ENCODE results near the gene ZFAND3. TPM values are rescaled to one million over a fixed set of nuclear protein-coding genes. Genes with fewer than 3 reads are reported as not detected.

ZFAND3 gene
- total and polyA plus RNA-seq, 2 donors (not counting 3 experiments of a cell fraction or from before 2014, with no cell fraction given): 15.4 to 54.2 TPM

- TF ChIP-seq MYC (IDR thresholded peaks at IDR 0.05; ENCODE audit: low read depth, low read length) (no peak), POLR2AphosphoS5 (IDR thresholded peaks at IDR 0.05; ENCODE audit: insufficient read depth, low read depth, low read length) (no peak), FOS (IDR thresholded peaks at IDR 0.05; ENCODE audit: borderline replicate concordance, insufficient read depth, low read length) (no peak), POLR2A (IDR thresholded peaks at IDR 0.05; ENCODE audit: low read depth, low read length) (no peak), GATA2 (IDR thresholded peaks at IDR 0.05; ENCODE audit: insufficient read depth, insufficient read length, low read depth, low read length) (no peak), EZH2 (IDR thresholded peaks at IDR 0.05; ENCODE audit: borderline replicate concordance, low read depth, low read length, severe bottlenecking) (no peak), JUN (IDR thresholded peaks at IDR 0.05; ENCODE audit: borderline replicate concordance, insufficient read depth, insufficient read length, low read depth) (no peak)
- TF ChIP-seq, protein P1, sequence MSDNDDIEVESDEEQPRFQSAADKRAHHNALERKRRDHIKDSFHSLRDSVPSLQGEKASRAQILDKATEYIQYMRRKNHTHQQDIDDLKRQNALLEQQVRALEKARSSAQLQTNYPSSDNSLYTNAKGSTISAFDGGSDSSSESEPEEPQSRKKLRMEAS (IDR thresholded peaks at IDR 0.05; ENCODE audit: insufficient read depth, insufficient read length): no peak
- TF ChIP-seq, protein P2, sequence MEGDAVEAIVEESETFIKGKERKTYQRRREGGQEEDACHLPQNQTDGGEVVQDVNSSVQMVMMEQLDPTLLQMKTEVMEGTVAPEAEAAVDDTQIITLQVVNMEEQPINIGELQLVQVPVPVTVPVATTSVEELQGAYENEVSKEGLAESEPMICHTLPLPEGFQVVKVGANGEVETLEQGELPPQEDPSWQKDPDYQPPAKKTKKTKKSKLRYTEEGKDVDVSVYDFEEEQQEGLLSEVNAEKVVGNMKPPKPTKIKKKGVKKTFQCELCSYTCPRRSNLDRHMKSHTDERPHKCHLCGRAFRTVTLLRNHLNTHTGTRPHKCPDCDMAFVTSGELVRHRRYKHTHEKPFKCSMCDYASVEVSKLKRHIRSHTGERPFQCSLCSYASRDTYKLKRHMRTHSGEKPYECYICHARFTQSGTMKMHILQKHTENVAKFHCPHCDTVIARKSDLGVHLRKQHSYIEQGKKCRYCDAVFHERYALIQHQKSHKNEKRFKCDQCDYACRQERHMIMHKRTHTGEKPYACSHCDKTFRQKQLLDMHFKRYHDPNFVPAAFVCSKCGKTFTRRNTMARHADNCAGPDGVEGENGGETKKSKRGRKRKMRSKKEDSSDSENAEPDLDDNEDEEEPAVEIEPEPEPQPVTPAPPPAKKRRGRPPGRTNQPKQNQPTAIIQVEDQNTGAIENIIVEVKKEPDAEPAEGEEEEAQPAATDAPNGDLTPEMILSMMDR (IDR thresholded peaks at IDR 0.05; ENCODE audit: extremely low read depth in 1 of 2, insufficient read depth in 1 of 2, low read depth in 1 of 2, low read length in 2 of 2): no peak
- Histone ChIP-seq H3K9ac (replicated peaks; ENCODE audit: extremely low read depth, insufficient read depth, low read length) (no peak overlapping the region), H3K36me3 (ENCODE audit: control insufficient read depth in 2 of 2, extremely low read depth in 1 of 2, insufficient read depth in 2 of 2, low read length in 2 of 2) (peaks cover 0 to 2% of the 10 kb centered on the region in 2 experiments), H3K27me3 (ENCODE audit: control insufficient read depth in 2 of 2, insufficient read depth in 2 of 2, low read length in 2 of 2) (no peaks in the 10 kb centered on the region), H4K20me1 (replicated peaks; ENCODE audit: control insufficient read depth, extremely low read depth, insufficient read depth, low read length) (no peaks in the 10 kb centered on the region), H3K4me3 (replicated peaks in 1 of 3; ENCODE audit: insufficient read depth in 1 of 3, low read depth in 1 of 3, low read length in 3 of 3) (no peak overlapping the region), H3K79me2 (ENCODE audit: control insufficient read depth, insufficient read depth, low read length) (peaks cover 2% of the 10 kb centered on the region), H3K4me1 (ENCODE audit: control insufficient read depth, extremely low read depth, insufficient read depth, low read length) (peaks cover 15% of the 10 kb centered on the region), H3K9me1 (replicated peaks; ENCODE audit: control insufficient read depth, extremely low read depth, insufficient read depth, low read length) (no peaks in the 10 kb centered on the region), H3K9me3 (replicated peaks; ENCODE audit: control insufficient read depth, insufficient read depth, low read length) (no peaks in the 10 kb centered on the region), H3K27ac (ENCODE audit: insufficient read depth, low read depth, low read length) (no peak overlapping the region), H3K4me2 (ENCODE audit: insufficient read depth, low read length) (no peak overlapping the region), H2AFZ (ENCODE audit: low read depth, low read length) (no peak overlapping the region)
- ChIA-PET CTCF (interaction anchor here (1.0 kb wide), 1 partner anchor 343 kb away, joined by 3 read pairs; no protein-coding TSS in a partner anchor), POLR2A (no interaction called here)
- dilution Hi-C loops (cut with MboI; ENCODE audit: extremely low pct_ligation_motif_present, low sequenced_read_pairs): no loop called here
- DNase-seq (ENCODE audit: low read depth, low spot score) (no peak), FAIRE-seq (no peak)
- intact Hi-C loops (cut with micrococcal nuclease): loop anchor here (10.0 kb wide), 2 partner anchors 356 to 446 kb away; no protein-coding TSS in a partner anchor
- no TSS peak for BruUV-seq (replicated peaks)
Observed at GRCh38 chr6:38150681-38151296, 331.3 kb downstream of the ZFAND3 start.
